ENCODE results near the gene MFSD1. TPM values are rescaled to one million over a fixed set of nuclear protein-coding genes. Genes with fewer than 3 reads are reported as not detected.

MFSD1 gene
- total and polyA plus RNA-seq, 2 of the 8 experiments (the other 6 are each of a cell fraction or from before 2014, with no cell fraction given): 9.3 to 11.5 TPM

GRCh38 chr3:158839966-158840365 is 38.1 kb downstream of the MFSD1 start:
- DNase-seq (ENCODE audit: low read depth in 1 of 2, low spot score in 2 of 2): no peak
- Histone ChIP-seq H2BK12ac (ENCODE audit: low read depth, low read length) (no peak overlapping the region), H4K91ac (replicated peaks; ENCODE audit: insufficient read length, low read length) (no peak overlapping the region), H2BK5ac (ENCODE audit: low read depth, low read length) (no peak overlapping the region), H3K23me2 (ENCODE audit: low read depth, low read length) (no peaks in the 10 kb centered on the region), H3K23ac (ENCODE audit: insufficient read length) (no peak overlapping the region), H3K4me3 (ENCODE audit: extremely low read depth in 1 of 4, insufficient read depth in 2 of 4, low read depth in 3 of 4, low read length in 4 of 4) (no peak overlapping the region), H3K36me3 (ENCODE audit: control insufficient read depth in 2 of 4, insufficient read depth in 4 of 4, low read length in 3 of 4) (no peaks in the 10 kb centered on the region), H2AFZ (ENCODE audit: low read length) (no peak overlapping the region), H4K20me1 (replicated peaks in 1 of 2; ENCODE audit: control insufficient read depth in 1 of 2, insufficient read depth in 2 of 2, low read length in 2 of 2) (no peaks in the 10 kb centered on the region), H3K9ac (replicated peaks in 1 of 4; ENCODE audit: extremely low read depth in 1 of 4, low read depth in 3 of 4, low read length in 3 of 4) (no peak overlapping the region), H3K9me3 (ENCODE audit: insufficient read depth in 2 of 2, low read depth in 1 of 2, low read length in 1 of 2) (no peaks in the 10 kb centered on the region), H3K56ac (replicated peaks; ENCODE audit: insufficient read length, low read depth, low read length) (no peak overlapping the region), H2BK120ac (replicated peaks; ENCODE audit: low read depth, low read length) (no peak overlapping the region), H2AK5ac (ENCODE audit: low read depth, low read length) (no peak overlapping the region), H3K4ac (replicated peaks; ENCODE audit: insufficient read length, low read depth, low read length) (no peak overlapping the region), H3K27me3 (replicated peaks in 1 of 4; ENCODE audit: control insufficient read depth in 3 of 4, extremely low read depth in 1 of 4, insufficient read depth in 3 of 4, low read length in 3 of 4) (no peaks in the 10 kb centered on the region), H4K8ac (ENCODE audit: extremely low read depth, insufficient read depth, low read length) (no peak overlapping the region), H3K27ac (ENCODE audit: low read depth, low read length) (no peak overlapping the region), H3K18ac (ENCODE audit: extremely low read depth, low read length) (no peak overlapping the region), H2BK20ac (ENCODE audit: low read length) (no peak overlapping the region), H3K79me1 (ENCODE audit: low read depth, low read length) (no peaks in the 10 kb centered on the region), H2BK15ac (ENCODE audit: low read length) (no peak overlapping the region), H4K5ac (ENCODE audit: insufficient read length, low read depth, low read length) (no peak overlapping the region), H3K4me2 (ENCODE audit: insufficient read depth in 1 of 2, low read depth in 2 of 2, low read length in 2 of 2) (no peak overlapping the region), H3K4me1 (replicated peaks in 1 of 4; ENCODE audit: control insufficient read depth in 3 of 4, insufficient read depth in 4 of 4, low read length in 3 of 4) (no peaks in the 10 kb centered on the region), H3K14ac (ENCODE audit: insufficient read length) (no peak overlapping the region), H3K79me2 (ENCODE audit: control insufficient read depth in 1 of 2, insufficient read depth in 2 of 2, low read length in 2 of 2) (no peaks in the 10 kb centered on the region)
- FAIRE-seq: no peak
- ChIA-PET CTCF (ENCODE audit: partially characterized antibody) (interaction anchor here (1.1 to 14.4 kb wide), 5 partner anchors 10 to 419 kb away, joined by 3 to 195 read pairs (median 5); no protein-coding TSS in a partner anchor), POLR2A (ENCODE audit: partially characterized antibody) (no interaction called here)
- 91% methylated on average over 6 of the region's 6 CpGs; no CpG with 5 or more reads in 1 of the 2 experiments for WGBS, 2 experiments (ENCODE audit: extremely low coverage in 1 of 2, insufficient coverage in 1 of 2, insufficient read length in 1 of 2, insufficient replicate concordance in 2 of 2, low coverage in 1 of 2, low lambda C conversion rate in 2 of 2, missing lambda C conversion rate in 1 of 2)
- TF ChIP-seq KDM4A (IDR thresholded peaks at IDR 0.05; ENCODE audit: low read depth, low read length, severe bottlenecking) (no peak), EP300 (IDR thresholded peaks at IDR 0.05; ENCODE audit: borderline replicate concordance in 1 of 2, low read depth in 2 of 2, low read length in 2 of 2) (no peak), TEAD4 (IDR thresholded peaks at IDR 0.05; ENCODE audit: low read depth, low read length) (no peak), POLR2AphosphoS5 (IDR thresholded peaks at IDR 0.05; ENCODE audit: low read depth, low read length) (no peak)

Measured in H1 (cell line).